Measurements from ENCODE around the gene HTRA2. TPM values are rescaled to one million over a fixed set of nuclear protein-coding genes. Genes with fewer than 3 reads are reported as not detected.

The HTRA2 gene
- total and polyA plus RNA-seq, 4 donors: 13.3 to 81.8 (median 18.5) TPM

GRCh38 chr2:74536166-74536950, 6.6 kb downstream of the HTRA2 start:
- WGBS: 83% methylated on average over 23 of the region's 23 CpGs
- H3K27me3 ChIP-seq (ENCODE audit: control insufficient read depth in 4 of 4, insufficient read depth in 4 of 4, low read length in 3 of 4): no peaks in the 10 kb centered on the region
- H3K27ac ChIP-seq (ENCODE audit: low read depth in 1 of 2, low read length in 2 of 2): no peak overlapping the region
- DNase-seq (ENCODE audit: low spot score): no peak
- no peak overlapping the region for H3K4me3 ChIP-seq (ENCODE audit: low read depth in 1 of 3, low read length in 3 of 3)
- TF ChIP-seq FOXA1 (IDR thresholded peaks at IDR 0.05): no peak
- no peak for TF ChIP-seq JUND (IDR thresholded peaks at IDR 0.05)
- no peak for TF ChIP-seq CTCF (IDR thresholded peaks at IDR 0.05; ENCODE audit: low read depth, low read length, missing input control)
- no peak overlapping the region for H3K9ac ChIP-seq (ENCODE audit: low read depth in 1 of 2, low read length in 2 of 2)
- H3K4me1 ChIP-seq (ENCODE audit: control insufficient read depth in 4 of 4, insufficient read depth in 4 of 4, low read length in 3 of 4): no peaks in the 10 kb centered on the region
- no peaks in the 10 kb centered on the region for H3K9me3 ChIP-seq (ENCODE audit: control insufficient read depth in 4 of 4, low read length in 3 of 4)
- H3K36me3 ChIP-seq (ENCODE audit: control insufficient read depth in 4 of 4, insufficient read depth in 3 of 4, low read depth in 1 of 4, low read length in 3 of 4): peaks cover 0 to 6% (median 0%) of the 10 kb centered on the region in 4 donors

GRCh38 chr2:74537140-74537539, 7.4 kb downstream of the HTRA2 start:
- no peak overlapping the region for H3K9ac ChIP-seq (ENCODE audit: low read depth in 1 of 2, low read length in 2 of 2)
- no peak overlapping the region for H3K27ac ChIP-seq (ENCODE audit: low read depth in 1 of 2, low read length in 2 of 2)
- no peaks in the 10 kb centered on the region for H3K4me1 ChIP-seq (ENCODE audit: control insufficient read depth in 4 of 4, insufficient read depth in 4 of 4, low read length in 3 of 4)
- no peak overlapping the region for H3K4me3 ChIP-seq (ENCODE audit: low read depth in 1 of 3, low read length in 3 of 3)
- TF ChIP-seq EGR1 (IDR thresholded peaks at IDR 0.05; ENCODE audit: low read depth in 2 of 2): no peak
- no peak for TF ChIP-seq REST (IDR thresholded peaks at IDR 0.05)
- no peak for TF ChIP-seq HNF4A (conservative IDR thresholded peaks at IDR 0.05)
- no peak for TF ChIP-seq YY1 (IDR thresholded peaks at IDR 0.05)
- DNase-seq (ENCODE audit: low spot score): no peak
- no peaks in the 10 kb centered on the region for H3K27me3 ChIP-seq (ENCODE audit: control insufficient read depth in 4 of 4, insufficient read depth in 4 of 4, low read length in 3 of 4)
- H3K9me3 ChIP-seq (ENCODE audit: control insufficient read depth in 4 of 4, low read length in 3 of 4): no peaks in the 10 kb centered on the region
- WGBS: 72% methylated on average over 4 of the region's 4 CpGs
- peaks cover 0 to 6% (median 0%) of the 10 kb centered on the region in 4 donors for H3K36me3 ChIP-seq (ENCODE audit: control insufficient read depth in 4 of 4, insufficient read depth in 3 of 4, low read depth in 1 of 4, low read length in 3 of 4)

- no peaks in the 10 kb centered on the region for H3K27me3 ChIP-seq (ENCODE audit: control insufficient read depth in 4 of 4, insufficient read depth in 4 of 4, low read length in 3 of 4)
- H3K27ac ChIP-seq (ENCODE audit: low read depth in 1 of 2, low read length in 2 of 2): no peak overlapping the region
- WGBS: 64% methylated on average over 7 of the region's 7 CpGs
- DNase-seq (ENCODE audit: low spot score): no peak
- H3K9ac ChIP-seq (ENCODE audit: low read depth in 1 of 2, low read length in 2 of 2): no peak overlapping the region
- no peak overlapping the region for H3K4me3 ChIP-seq (ENCODE audit: low read depth in 1 of 3, low read length in 3 of 3)
- H3K36me3 ChIP-seq (ENCODE audit: control insufficient read depth in 4 of 4, insufficient read depth in 3 of 4, low read depth in 1 of 4, low read length in 3 of 4): no peaks in the 10 kb centered on the region
- H3K9me3 ChIP-seq (ENCODE audit: control insufficient read depth in 4 of 4, low read length in 3 of 4): no peaks in the 10 kb centered on the region
- H3K4me1 ChIP-seq (ENCODE audit: control insufficient read depth in 4 of 4, insufficient read depth in 4 of 4, low read length in 3 of 4): no peaks in the 10 kb centered on the region
- no peak for TF ChIP-seq ZBTB33 (IDR thresholded peaks at IDR 0.05)
- no peak for TF ChIP-seq FOXA1 (IDR thresholded peaks at IDR 0.05)
- no peak for TF ChIP-seq NR2F2 (IDR thresholded peaks at IDR 0.05)
- no peak for TF ChIP-seq JUND (IDR thresholded peaks at IDR 0.05)
- no peak for TF ChIP-seq YY1 (IDR thresholded peaks at IDR 0.05)
- TF ChIP-seq REST (IDR thresholded peaks at IDR 0.05): no peak
- no peak for TF ChIP-seq CTCF (IDR thresholded peaks at IDR 0.05; ENCODE audit: low read depth, low read length, missing input control)
- TF ChIP-seq FOXA2 (IDR thresholded peaks at IDR 0.05): no peak
- no peak for TF ChIP-seq HNF4G (IDR thresholded peaks at IDR 0.05)
- TF ChIP-seq TAF1 (conservative IDR thresholded peaks at IDR 0.05): no peak
Measured at GRCh38 chr2:74538881-74539339, 9.2 kb downstream of the HTRA2 start.

Measured in liver (tissue), 9 donors.